ENCODE measurements around the gene HOXC5. TPM values are rescaled to one million over a fixed set of nuclear protein-coding genes. Genes with fewer than 3 reads are reported as not detected.

Gene HOXC5
- total RNA-seq, 1 donor from 2014 or later, result not detected

DNA sequence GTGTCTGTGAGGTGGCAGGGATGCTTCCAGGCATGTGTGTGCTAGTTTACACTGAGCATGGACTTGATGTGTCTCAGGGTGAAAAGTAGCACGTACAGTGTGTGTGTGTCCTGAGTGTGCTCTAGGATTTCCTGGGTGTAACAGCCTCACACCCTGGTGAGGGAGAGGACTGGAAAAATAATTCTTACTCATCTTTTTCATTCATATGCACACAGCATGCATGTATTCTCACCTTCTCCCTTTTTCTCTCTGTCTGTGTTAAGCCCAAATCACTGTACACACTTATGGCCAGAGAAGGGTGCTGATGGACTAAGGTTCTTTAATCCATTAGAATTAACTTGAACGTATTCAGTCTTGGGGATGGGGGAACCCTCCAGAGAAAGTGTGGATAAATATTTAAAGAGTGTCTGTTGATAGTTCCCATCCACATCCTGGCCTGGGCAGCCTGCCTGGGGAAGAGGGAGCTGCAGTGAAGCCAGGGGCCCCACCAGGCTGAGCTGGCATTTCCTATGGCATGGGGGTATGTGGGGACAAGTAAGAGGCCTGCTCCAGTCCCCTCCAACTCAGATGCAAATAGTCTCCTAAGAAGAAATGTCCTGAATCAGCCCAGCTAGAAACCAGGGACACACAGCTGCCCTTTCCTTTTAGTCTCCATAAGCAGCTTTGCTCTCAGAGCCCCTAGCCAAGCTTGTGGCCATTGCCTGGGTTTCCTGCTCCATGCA is 25.2 kb upstream of the HOXC5 start:
- Histone ChIP-seq H3K4me3 (ENCODE audit: insufficient read depth, low read depth, low read length) (no peak overlapping the region), H4K20me1 (ENCODE audit: insufficient read depth, low read length) (no peaks in the 10 kb centered on the region), H3K27me3 (ENCODE audit: insufficient read depth, low read length) (peaks cover 90% of the 10 kb centered on the region), H3K9ac (ENCODE audit: low read length) (no peak overlapping the region), H3K79me2 (ENCODE audit: insufficient read depth, low read length) (no peaks in the 10 kb centered on the region), H2AFZ (ENCODE audit: low read depth, low read length) (no peak overlapping the region), H3K36me3 (ENCODE audit: insufficient read depth, low read length) (no peaks in the 10 kb centered on the region), H3K4me2 (ENCODE audit: low read length) (no peak overlapping the region), H3K27ac (ENCODE audit: low read depth, low read length) (no peak overlapping the region), H3K4me1 (ENCODE audit: insufficient read depth, low read length) (peaks cover 5% of the 10 kb centered on the region), H3K9me3 (ENCODE audit: insufficient read depth, low read depth, low read length) (no peaks in the 10 kb centered on the region)
- no peak for FAIRE-seq
- H3K9me3 Mint-ChIP-seq (ENCODE audit: unreplicated experiment), result peaks cover 10% of the 10 kb centered on the region
- no peak for DNase-seq (ENCODE audit: low read depth)
- H3K36me3 Mint-ChIP-seq (ENCODE audit: low read depth, unreplicated experiment), result peaks cover 2% of the 10 kb centered on the region
- H3K4me1 Mint-ChIP-seq (ENCODE audit: low read depth, unreplicated experiment), result no peaks in the 10 kb centered on the region
- no peak overlapping the region for H3K4me3 Mint-ChIP-seq (ENCODE audit: unreplicated experiment)
- no peak overlapping the region for H3K27ac Mint-ChIP-seq (ENCODE audit: unreplicated experiment)
- TF ChIP-seq CTCF (IDR thresholded peaks at IDR 0.05; ENCODE audit: insufficient read depth, low read depth, low read length) (no peak), EZH2 (IDR thresholded peaks at IDR 0.05; ENCODE audit: insufficient read depth, low read length) (no peak)
- H3K27me3 Mint-ChIP-seq (ENCODE audit: low read depth, unreplicated experiment), result peaks cover 90% of the 10 kb centered on the region

DNA sequence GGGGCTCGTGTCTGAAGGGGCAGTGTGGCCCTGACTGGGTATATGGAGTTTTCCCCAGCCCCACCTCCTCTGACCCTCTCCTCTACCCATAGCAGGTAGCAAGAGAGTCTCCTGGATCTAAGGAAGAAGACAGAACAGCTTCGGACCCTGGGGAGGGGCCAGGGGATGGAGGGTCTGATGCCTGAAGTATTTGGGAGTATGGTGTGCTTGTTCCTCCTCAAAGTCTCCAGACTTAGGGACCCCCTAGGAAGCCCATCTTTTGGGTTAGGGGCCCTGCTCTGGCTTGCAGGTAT is 24.6 kb upstream of the HOXC5 start:
- Histone ChIP-seq H3K9me3 (ENCODE audit: insufficient read depth, low read depth, low read length) (no peaks in the 10 kb centered on the region), H2AFZ (ENCODE audit: low read depth, low read length) (no peak overlapping the region), H3K79me2 (ENCODE audit: insufficient read depth, low read length) (no peaks in the 10 kb centered on the region), H3K4me3 (ENCODE audit: insufficient read depth, low read depth, low read length) (no peak overlapping the region), H4K20me1 (ENCODE audit: insufficient read depth, low read length) (no peaks in the 10 kb centered on the region), H3K27me3 (ENCODE audit: insufficient read depth, low read length) (peaks cover 90% of the 10 kb centered on the region), H3K9ac (ENCODE audit: low read length) (no peak overlapping the region), H3K4me1 (ENCODE audit: insufficient read depth, low read length) (peaks cover 5% of the 10 kb centered on the region), H3K27ac (ENCODE audit: low read depth, low read length) (no peak overlapping the region), H3K4me2 (ENCODE audit: low read length) (no peak overlapping the region), H3K36me3 (ENCODE audit: insufficient read depth, low read length) (no peaks in the 10 kb centered on the region)
- H3K4me1 Mint-ChIP-seq (ENCODE audit: low read depth, unreplicated experiment), result no peaks in the 10 kb centered on the region
- FAIRE-seq, result no peak
- peaks cover 2% of the 10 kb centered on the region for H3K36me3 Mint-ChIP-seq (ENCODE audit: low read depth, unreplicated experiment)
- H3K9me3 Mint-ChIP-seq (ENCODE audit: unreplicated experiment), result peaks cover 10% of the 10 kb centered on the region
- DNase-seq (ENCODE audit: low read depth), result no peak
- no peak for TF ChIP-seq EZH2 (IDR thresholded peaks at IDR 0.05; ENCODE audit: insufficient read depth, low read length)
- no peak for TF ChIP-seq CTCF (IDR thresholded peaks at IDR 0.05; ENCODE audit: insufficient read depth, low read depth, low read length)
- H3K27me3 Mint-ChIP-seq (ENCODE audit: low read depth, unreplicated experiment), result peaks cover 90% of the 10 kb centered on the region
- no peak overlapping the region for H3K4me3 Mint-ChIP-seq (ENCODE audit: unreplicated experiment)
- no peak overlapping the region for H3K27ac Mint-ChIP-seq (ENCODE audit: unreplicated experiment)
